Measurements from ENCODE around the gene OR6K3. TPM values are rescaled to one million over a fixed set of nuclear protein-coding genes. Genes with fewer than 3 reads are reported as not detected.
"Not testable (repeated sequence)": the region's sequence is repeated elsewhere in the genome, so short reads cannot be mapped to it uniquely, and the experiment has no call there.

The OR6K3 gene
- polyA plus RNA-seq, 1 donor = not detected

DNA sequence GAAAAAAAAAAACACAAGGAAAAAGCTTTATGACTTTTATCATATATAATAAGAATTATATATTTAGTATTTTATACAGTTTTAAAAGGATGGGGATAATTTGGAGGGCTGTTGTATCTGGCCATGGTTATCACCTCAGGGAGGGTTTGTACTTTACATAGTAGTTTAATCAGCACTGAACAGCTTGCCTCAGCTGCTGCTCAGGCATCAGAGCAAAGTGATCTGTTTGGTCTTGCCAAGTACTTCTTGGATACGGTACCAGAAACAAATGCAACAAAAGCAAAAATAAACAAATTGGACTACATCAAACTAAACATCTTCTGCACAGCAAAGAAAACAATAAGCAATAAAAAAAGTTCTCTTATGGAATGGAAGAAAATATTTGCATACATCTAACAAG, 31.4 kb downstream of the OR6K3 start:
- H3K27me3 ChIP-seq (ENCODE audit: control insufficient read depth, insufficient read depth, low read length) = no peaks in the 10 kb centered on the region
- DNase-seq = no peak
- no CpG with 5 or more reads among the region's 1 CpG for WGBS (ENCODE audit: insufficient coverage, low lambda C conversion rate)

GRCh38 chr1:158688343-158688742, 32.2 kb downstream of the OR6K3 start:
- H3K27ac ChIP-seq (ENCODE audit: low read length); H3K36me3 ChIP-seq (ENCODE audit: control insufficient read depth, insufficient read depth, low read length); H3K4me1 ChIP-seq (ENCODE audit: control insufficient read depth, insufficient read depth, low read length); H3K9me3 ChIP-seq (ENCODE audit: control insufficient read depth, low read depth, low read length); H3K4me3 ChIP-seq (ENCODE audit: low read length); DNase-seq; H3K27me3 ChIP-seq (ENCODE audit: control insufficient read depth, insufficient read depth, low read length): not testable (repeated sequence)
- WGBS (ENCODE audit: insufficient coverage, low lambda C conversion rate) = no CpG with 5 or more reads among the region's 1 CpG

More for the DNA sequence above, 31.4 kb downstream of the OR6K3 start:
- no peaks in the 10 kb centered on the region for H3K36me3 ChIP-seq (ENCODE audit: control insufficient read depth, insufficient read depth, low read length)
- H3K4me3 ChIP-seq (ENCODE audit: low read length) = no peak overlapping the region
- H3K9me3 ChIP-seq (ENCODE audit: control insufficient read depth, low read depth, low read length) = no peaks in the 10 kb centered on the region
- H3K27ac ChIP-seq (ENCODE audit: low read length) = no peak overlapping the region
- H3K4me1 ChIP-seq (ENCODE audit: control insufficient read depth, insufficient read depth, low read length) = no peaks in the 10 kb centered on the region

DNA sequence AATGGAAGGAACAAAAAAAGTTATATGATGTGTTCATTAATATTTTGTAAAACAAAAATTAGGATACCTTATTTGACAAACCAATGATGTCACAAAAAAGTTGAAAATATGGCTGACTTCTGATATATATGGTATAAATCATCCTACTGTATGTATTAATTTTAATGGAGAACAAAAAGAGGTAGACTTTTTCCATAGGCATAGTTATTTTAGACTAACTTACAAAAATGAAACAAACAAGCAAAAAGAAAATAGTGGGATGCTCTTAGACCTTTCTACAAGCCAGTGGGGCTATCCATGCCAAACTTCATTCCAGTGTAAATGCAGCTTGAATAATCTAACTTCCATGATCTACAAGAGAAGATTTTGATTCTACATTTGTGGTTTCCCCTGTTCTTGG, 33.5 kb downstream of the OR6K3 start:
- no peaks in the 10 kb centered on the region for H3K9me3 ChIP-seq (ENCODE audit: control insufficient read depth, low read depth, low read length)
- no peak for DNase-seq
- H3K27ac ChIP-seq (ENCODE audit: low read length) = no peak overlapping the region
- no peaks in the 10 kb centered on the region for H3K4me1 ChIP-seq (ENCODE audit: control insufficient read depth, insufficient read depth, low read length)
- no peaks in the 10 kb centered on the region for H3K27me3 ChIP-seq (ENCODE audit: control insufficient read depth, insufficient read depth, low read length)
- no peak overlapping the region for H3K4me3 ChIP-seq (ENCODE audit: low read length)
- H3K36me3 ChIP-seq (ENCODE audit: control insufficient read depth, insufficient read depth, low read length) = no peaks in the 10 kb centered on the region

GRCh38 chr1:158686111-158687009, 34.2 kb downstream of the OR6K3 start, which contains the start of gene SPTA1:
Gene SPTA1 (minus strand): TSS chr1:158686715. CDS start chr1:158686517, 198 bp downstream.
- Histone ChIP-seq H3K4me3 (ENCODE audit: low read length) (no peak within 1 kb of the TSS), H3K27ac (ENCODE audit: low read length) (no peak within 1 kb of the TSS), H3K9me3 (ENCODE audit: control insufficient read depth, low read depth, low read length) (no peaks in the 10 kb centered on the region), H3K4me1 (ENCODE audit: control insufficient read depth, insufficient read depth, low read length) (no peaks in the 10 kb centered on the region), H3K36me3 (ENCODE audit: control insufficient read depth, insufficient read depth, low read length) (no peaks in the 10 kb centered on the region), H3K27me3 (ENCODE audit: control insufficient read depth, insufficient read depth, low read length) (no peaks in the 10 kb centered on the region)
- no peak for DNase-seq
- WGBS (ENCODE audit: insufficient coverage, low lambda C conversion rate) = 86% methylated on average over 6 of the region's 7 CpGs

- Histone ChIP-seq H3K4me1 (ENCODE audit: control insufficient read depth, insufficient read depth, low read length) (no peaks in the 10 kb centered on the region), H3K9me3 (ENCODE audit: control insufficient read depth, low read depth, low read length) (no peaks in the 10 kb centered on the region), H3K27me3 (ENCODE audit: control insufficient read depth, insufficient read depth, low read length) (no peaks in the 10 kb centered on the region), H3K36me3 (ENCODE audit: control insufficient read depth, insufficient read depth, low read length) (no peaks in the 10 kb centered on the region), H3K27ac (ENCODE audit: low read length) (no peak overlapping the region), H3K4me3 (ENCODE audit: low read length) (no peak overlapping the region)
- 54% methylated on average over 3 of the region's 7 CpGs for WGBS (ENCODE audit: insufficient coverage, low lambda C conversion rate)
- no peak for DNase-seq
Observed at GRCh38 chr1:158685085-158685484, 35.4 kb downstream of the OR6K3 start.

GRCh38 chr1:158681606-158682005, 38.9 kb downstream of the OR6K3 start:
- H3K27ac ChIP-seq (ENCODE audit: low read length) = no peak overlapping the region
- 100% methylated on average over 1 of the region's 2 CpGs for WGBS (ENCODE audit: insufficient coverage, low lambda C conversion rate)
- no peaks in the 10 kb centered on the region for H3K4me1 ChIP-seq (ENCODE audit: control insufficient read depth, insufficient read depth, low read length)
- no peak for DNase-seq
- no peaks in the 10 kb centered on the region for H3K36me3 ChIP-seq (ENCODE audit: control insufficient read depth, insufficient read depth, low read length)
- H3K9me3 ChIP-seq (ENCODE audit: control insufficient read depth, low read depth, low read length) = no peaks in the 10 kb centered on the region
- H3K4me3 ChIP-seq (ENCODE audit: low read length) = no peak overlapping the region
- H3K27me3 ChIP-seq (ENCODE audit: control insufficient read depth, insufficient read depth, low read length) = no peaks in the 10 kb centered on the region

DNA sequence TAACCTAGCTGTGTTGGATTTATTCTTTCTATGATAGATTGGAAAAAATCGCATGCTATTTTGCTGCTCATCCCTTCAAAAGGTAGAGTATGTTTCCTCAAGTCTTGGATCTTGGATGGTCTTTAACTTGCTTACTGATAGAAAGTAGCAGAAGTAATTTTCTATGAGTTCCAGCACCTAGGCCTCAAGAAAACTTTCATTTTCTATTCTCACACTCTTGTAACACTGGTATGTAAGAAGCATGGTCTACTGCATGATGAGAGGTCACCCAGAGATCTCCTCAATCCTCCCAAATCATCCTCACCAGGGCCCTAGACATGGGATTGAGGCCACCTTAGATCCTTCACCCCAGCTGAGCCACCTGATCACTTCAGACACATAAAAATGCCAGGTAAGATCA, 41.2 kb downstream of the OR6K3 start:
- H3K9me3 ChIP-seq (ENCODE audit: control insufficient read depth, low read depth, low read length) = no peaks in the 10 kb centered on the region
- no peaks in the 10 kb centered on the region for H3K27me3 ChIP-seq (ENCODE audit: control insufficient read depth, insufficient read depth, low read length)
- no peaks in the 10 kb centered on the region for H3K36me3 ChIP-seq (ENCODE audit: control insufficient read depth, insufficient read depth, low read length)
- no CpG with 5 or more reads among the region's 1 CpG for WGBS (ENCODE audit: insufficient coverage, low lambda C conversion rate)
- DNase-seq = no peak
- no peak overlapping the region for H3K27ac ChIP-seq (ENCODE audit: low read length)
- no peaks in the 10 kb centered on the region for H3K4me1 ChIP-seq (ENCODE audit: control insufficient read depth, insufficient read depth, low read length)
- H3K4me3 ChIP-seq (ENCODE audit: low read length) = no peak overlapping the region

- H3K27ac ChIP-seq (ENCODE audit: low read length) = no peak overlapping the region
- H3K36me3 ChIP-seq (ENCODE audit: control insufficient read depth, insufficient read depth, low read length) = no peaks in the 10 kb centered on the region
- H3K9me3 ChIP-seq (ENCODE audit: control insufficient read depth, low read depth, low read length) = no peaks in the 10 kb centered on the region
- DNase-seq = no peak
- WGBS (ENCODE audit: insufficient coverage, low lambda C conversion rate) = 90% methylated on average over 1 of the region's 4 CpGs
- H3K4me3 ChIP-seq (ENCODE audit: low read length) = no peak overlapping the region
- H3K27me3 ChIP-seq (ENCODE audit: control insufficient read depth, insufficient read depth, low read length) = no peaks in the 10 kb centered on the region
- H3K4me1 ChIP-seq (ENCODE audit: control insufficient read depth, insufficient read depth, low read length) = no peaks in the 10 kb centered on the region
Observed at GRCh38 chr1:158675563-158676323, 44.8 kb downstream of the OR6K3 start.

DNA sequence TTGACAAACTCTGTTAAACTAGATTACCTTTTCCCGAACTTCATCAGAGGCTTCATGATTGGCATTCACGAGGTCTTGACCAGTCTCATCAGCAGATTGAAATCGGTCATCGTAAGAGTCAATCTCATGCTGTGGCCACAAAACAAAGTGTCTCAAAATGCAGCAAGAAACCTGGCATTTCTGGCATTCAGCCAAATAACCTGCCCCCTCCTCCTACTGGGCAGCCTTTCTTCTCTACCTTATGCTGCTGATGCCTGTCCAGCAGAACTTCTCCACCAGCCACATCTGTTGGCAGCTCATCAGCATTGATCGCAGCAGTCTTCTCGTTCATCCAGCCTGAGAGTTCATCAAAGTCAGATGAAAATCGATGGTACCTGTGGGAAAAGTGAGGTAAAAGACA, 46.2 kb downstream of the OR6K3 start:
- H3K27me3 ChIP-seq (ENCODE audit: control insufficient read depth, insufficient read depth, low read length) = no peaks in the 10 kb centered on the region
- WGBS (ENCODE audit: insufficient coverage, low lambda C conversion rate) = 83% methylated on average over 2 of the region's 7 CpGs
- H3K9me3 ChIP-seq (ENCODE audit: control insufficient read depth, low read depth, low read length) = no peaks in the 10 kb centered on the region
- H3K36me3 ChIP-seq (ENCODE audit: control insufficient read depth, insufficient read depth, low read length) = no peaks in the 10 kb centered on the region
- DNase-seq = no peak
- no peak overlapping the region for H3K27ac ChIP-seq (ENCODE audit: low read length)
- no peak overlapping the region for H3K4me3 ChIP-seq (ENCODE audit: low read length)
- no peaks in the 10 kb centered on the region for H3K4me1 ChIP-seq (ENCODE audit: control insufficient read depth, insufficient read depth, low read length)

Data from large intestine (tissue), 3 donors.